SK-N-SH treated with all-trans-retinoic acid at 6 μM for 48 hours (cell line): ENCODE measurements around the gene TMEM184A.

ENCODE experiments used
- ATAC-seq: fragments of 200-7000 bp; cut with Tn5 transposase; 3 replicates; pipeline ENCODE4 v1.9.1; 2020; ENCODE audit warnings: mild to moderate bottlenecking, moderate library complexity
- BACH2 ChIP-seq: fragments of 250-450 bp; sonication (Bioruptor Pico); IDR thresholded peaks from 2 replicates; pipeline ENCODE4 v1.9.0; 2021; ENCODE audit warnings: mild to moderate bottlenecking, borderline replicate concordance
- CREB5 ChIP-seq: fragments of 250-450 bp; sonication (Bioruptor Pico); IDR thresholded peaks from 2 replicates; pipeline ENCODE4 v1.5.1; 2020; ENCODE audit warnings: low read depth, mild to moderate bottlenecking, moderate library complexity
- CSDC2 ChIP-seq: fragments of 250-450 bp; sonication (Bioruptor Pico); IDR thresholded peaks from 2 replicates; pipeline ENCODE4 v1.5.0; 2020; ENCODE audit warnings: mild to moderate bottlenecking, moderate library complexity
- CSRNP3 ChIP-seq: fragments of 250-450 bp; sonication (Bioruptor Pico); IDR thresholded peaks from 2 replicates; pipeline ENCODE4 v1.5.1; 2021; ENCODE audit warnings: mild to moderate bottlenecking, moderate library complexity
- ESRRG ChIP-seq: fragments of 250-450 bp; sonication (Bioruptor Pico); IDR thresholded peaks from 2 replicates; pipeline ENCODE4 v1.6.1; 2021; ENCODE audit warnings: mild to moderate bottlenecking
- ISL1 ChIP-seq: fragments of 250-450 bp; sonication (Bioruptor Pico); IDR thresholded peaks from 2 replicates; pipeline ENCODE4 v2.1.2; 2022; ENCODE audit warnings: mild to moderate bottlenecking, moderate library complexity
- OSR1 ChIP-seq: fragments of 250-450 bp; sonication (Bioruptor Pico); IDR thresholded peaks from 2 replicates; pipeline ENCODE4 v1.8.0; 2022; ENCODE audit warnings: moderate library complexity, mild to moderate bottlenecking, inconsistent platforms
- PATZ1 ChIP-seq: fragments of 250-450 bp; sonication (Bioruptor Pico); IDR thresholded peaks from 2 replicates; pipeline ENCODE4 v1.8.0; 2020; ENCODE audit warnings: mild to moderate bottlenecking, moderate library complexity, borderline replicate concordance
- POU6F1 ChIP-seq: fragments of 250-450 bp; sonication (Bioruptor Pico); IDR thresholded peaks from 2 replicates; pipeline ENCODE4 v1.8.0; 2021; ENCODE audit warnings: low read depth, mild to moderate bottlenecking, moderate library complexity, borderline replicate concordance
- PPARA ChIP-seq: fragments of 250-450 bp; sonication (Bioruptor Pico); IDR thresholded peaks from 2 replicates; pipeline ENCODE4 v1.5.0; 2020; ENCODE audit warnings: mild to moderate bottlenecking, borderline replicate concordance
- RARB ChIP-seq: fragments of 250-450 bp; sonication (Bioruptor Pico); IDR thresholded peaks from 2 replicates; pipeline ENCODE4 v1.8.0; 2021; ENCODE audit warnings: mild to moderate bottlenecking, moderate library complexity
- TOX ChIP-seq: fragments of 250-450 bp; sonication (Bioruptor Pico); IDR thresholded peaks from 2 replicates; pipeline ENCODE4 v1.8.0; 2021; ENCODE audit warnings: mild to moderate bottlenecking, moderate library complexity, borderline replicate concordance
- TSHZ2 ChIP-seq: fragments of 250-450 bp; sonication (Bioruptor Pico); IDR thresholded peaks from 2 replicates; pipeline ENCODE4 v1.5.0; 2020; ENCODE audit warnings: mild to moderate bottlenecking, moderate library complexity
- ZC3H10 ChIP-seq: fragments of 250-450 bp; sonication (Bioruptor Pico); IDR thresholded peaks from 2 replicates; pipeline ENCODE4 v1.5.1; 2021; ENCODE audit warnings: mild to moderate bottlenecking, moderate library complexity
- ZFP3 ChIP-seq: fragments of 250-450 bp; sonication (Bioruptor Pico); IDR thresholded peaks from 2 replicates; pipeline ENCODE4 v1.5.0; 2020; ENCODE audit warnings: mild to moderate bottlenecking, moderate library complexity
- ZFP30 ChIP-seq: fragments of 450-650 bp; formaldehyde crosslinking; IDR thresholded peaks from 2 replicates; pipeline ENCODE4 v1.5.0; 2022; ENCODE audit warnings: mild to moderate bottlenecking, moderate library complexity
- ZNF565 ChIP-seq: fragments of 450-650 bp; formaldehyde crosslinking; conservative IDR thresholded peaks from 2 replicates; pipeline ENCODE4 v1.5.0; 2020; ENCODE audit warnings: low read depth, mild to moderate bottlenecking, moderate library complexity
- ZNF70 ChIP-seq: fragments of 450-650 bp; formaldehyde crosslinking; IDR thresholded peaks from 2 replicates; pipeline ENCODE4 v1.5.0; 2020; ENCODE audit warnings: mild to moderate bottlenecking, moderate library complexity
- ZNF8 ChIP-seq: fragments of 450-650 bp; formaldehyde crosslinking; IDR thresholded peaks from 2 replicates; pipeline ENCODE4 v1.5.0; 2020; ENCODE audit warnings: mild to moderate bottlenecking, moderate library complexity

The TMEM184A gene

GRCh38 chr7:1536743-1537534 lies 19.1 kb downstream of the TMEM184A start (continued):
- TF ChIP-seq POU6F1 (no peak), TOX (CRISPR knock-in tag) (no peak; the same call in 1 of the 2 replicates), CSRNP3 (CRISPR knock-in tag) (no peak), PATZ1 (CRISPR knock-in tag) (peak; percentile 95), PPARA (CRISPR knock-in tag) (no peak), ZFP30 (peak; percentile 26; the same call in 1 of the 2 replicates), RARB (CRISPR knock-in tag) (no peak), ESRRG (CRISPR knock-in tag) (no peak)
- TF ChIP-seq, all 23 proteins: peak for 8

GRCh38 chr7:1536455-1536742 lies 19.6 kb downstream of the TMEM184A start:
- no peak for ATAC-seq
- TF ChIP-seq ZFP3 (CRISPR knock-in tag), result no peak
- TF ChIP-seq, all 23 proteins: peak for 0

GRCh38 chr7:1535701-1536454 lies 20.1 kb downstream of the TMEM184A start:
- ATAC-seq, result no peak
- no peak for TF ChIP-seq PPARA (CRISPR knock-in tag)
- no peak for TF ChIP-seq CREB5 (CRISPR knock-in tag)
- TF ChIP-seq ZNF565 (CRISPR knock-in tag), result no peak
- TF ChIP-seq, all 23 proteins: peak for 0

GRCh38 chr7:1535100-1535458 lies 20.9 kb downstream of the TMEM184A start:
- TF ChIP-seq PATZ1 (CRISPR knock-in tag) (no peak), ISL1 (CRISPR knock-in tag) (no peak), ZNF8 (CRISPR knock-in tag) (no peak), TSHZ2 (CRISPR knock-in tag) (no peak), OSR1 (CRISPR knock-in tag) (no peak), CSDC2 (CRISPR knock-in tag) (no peak), PPARA (CRISPR knock-in tag) (no peak), CREB5 (CRISPR knock-in tag) (no peak), CSRNP3 (CRISPR knock-in tag) (no peak), BACH2 (no peak), ZC3H10 (CRISPR knock-in tag) (no peak), ZNF70 (no peak), TOX (CRISPR knock-in tag) (no peak)

More at GRCh38 chr7:1535100-1535458, 20.9 kb downstream of the TMEM184A start:
- ATAC-seq, result no peak
